Activated B cell treated with CpG ODN at 0.5 μM for 24 hours (primary cell): ENCODE results near the gene SELENOI. TPM values are rescaled to one million over a fixed set of nuclear protein-coding genes. Genes with fewer than 3 reads are reported as not detected.

Source experiments
- ATAC-seq: fragments of 200-7000 bp; cut with Tn5 transposase; one replicate; pipeline ENCODE4 v1.10.0; 2021; ENCODE audit warnings: low read depth, mild to moderate bottlenecking, moderate library complexity
- CTCF ChIA-PET: fragments of 350-600 bp; sonication (Branson Sonifier 250); formaldehyde crosslinking; loops from one replicate; lab custom pipeline; 2021; ENCODE audit warnings: antibody characterized with exemption; lab: Charles Lee
- POLR2A ChIA-PET: fragments of 350-600 bp; sonication (Branson Sonifier 250); formaldehyde crosslinking; loops from one replicate; lab custom pipeline; 2021; ENCODE audit warnings: antibody characterized with exemption; lab: Charles Lee
- DNase-seq: peaks from one replicate; pipeline ENCODE4 v3.0.0; 2022
- H3K27ac Mint-ChIP-seq: one replicate; pipeline ENCODE4 v1.8.0; 2020; ENCODE audit warnings: mixed read lengths
- H3K27me3 Mint-ChIP-seq: one replicate; pipeline ENCODE4 v1.8.0; 2021; ENCODE audit warnings: mixed read lengths
- H3K36me3 Mint-ChIP-seq: one replicate; pipeline ENCODE4 v1.8.0; 2021; ENCODE audit warnings: low read depth, mixed read lengths
- H3K4me1 Mint-ChIP-seq: one replicate; pipeline ENCODE4 v1.8.0; 2021; ENCODE audit warnings: mixed read lengths
- H3K4me3 Mint-ChIP-seq: one replicate; pipeline ENCODE4 v1.8.0; 2020; ENCODE audit warnings: mild to moderate bottlenecking, mixed read lengths
- H3K9me3 Mint-ChIP-seq: one replicate; pipeline ENCODE4 v1.8.0; 2020; ENCODE audit warnings: mixed read lengths
- CTCF ChIP-seq: fragments of 200-600 bp; IDR thresholded peaks from one replicate; pipeline ENCODE4 v1.8.0; 2022; ENCODE audit warnings: antibody characterized with exemption, mild to moderate bottlenecking
- intact Hi-C: fragments of 100-400 bp; cut with micrococcal nuclease; formaldehyde crosslinking; loops from one replicate; pipeline ENCODE4 v1.15.1; 2024
- total RNA-seq: library from RNA; stranded (reverse); gene quantifications from 2 replicates; pipeline ENCODE4 v1.2.3, GENCODE V29; 2022

The SELENOI gene
- total RNA-seq, 1 donor from 2014 or later: 21.1 TPM

DNA sequence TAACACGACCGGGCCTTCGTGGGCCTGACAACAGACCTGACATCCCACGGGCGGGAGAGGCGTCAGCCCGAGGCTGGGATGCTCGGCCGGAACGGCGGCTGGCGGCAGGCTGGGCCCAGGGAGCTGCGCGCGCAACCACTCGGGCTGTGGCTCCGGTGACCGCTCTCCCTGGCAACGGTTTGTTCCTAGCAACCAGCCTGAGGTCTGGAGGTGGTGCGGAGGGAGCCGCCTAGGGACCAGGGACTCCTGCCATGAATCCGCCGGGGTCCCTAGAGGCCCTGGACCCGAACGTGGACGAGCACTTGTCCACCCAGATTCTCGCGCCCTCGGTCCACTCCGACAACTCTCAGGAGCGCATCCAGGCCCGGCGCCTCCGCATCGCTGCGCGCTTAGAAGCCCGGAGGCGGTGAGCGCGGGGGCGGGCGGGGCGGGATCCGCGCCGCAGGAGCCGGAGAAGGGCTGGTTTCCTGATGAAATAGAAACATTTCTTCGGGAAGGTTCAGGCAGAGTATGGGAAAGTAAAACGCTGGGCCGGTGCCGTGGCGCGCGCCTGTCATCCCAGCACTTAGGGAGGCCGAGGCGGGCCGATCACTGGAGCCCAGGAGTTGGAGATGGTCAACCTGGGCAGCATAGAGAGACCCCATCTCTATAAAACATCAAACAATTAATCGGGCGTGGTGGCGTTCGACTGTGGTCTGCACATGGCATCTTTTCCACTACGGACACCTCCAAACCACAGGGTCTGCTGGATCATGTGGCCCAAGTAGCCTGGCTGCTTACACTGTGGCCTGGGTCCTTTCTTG lies 56.0 kb downstream of the SELENOI start, which contains the start of gene DRC1:
Gene DRC1 (plus strand): TSS at position 182 of the 803 bp plus-strand sequence. CDS start 70 bp downstream, at position 252.
- Mint-ChIP-seq H3K27me3 (peaks cover 8% of the 10 kb centered on the region), H3K9me3 (no peaks in the 10 kb centered on the region), H3K36me3 (peaks cover 1% of the 10 kb centered on the region), H3K27ac (no peak within 1 kb of the TSS), H3K4me3 (no peak within 1 kb of the TSS), H3K4me1 (no peaks in the 10 kb centered on the region)
- intact Hi-C loops: no loop called here
- POLR2A ChIA-PET: no interaction called here
- CTCF ChIA-PET: no interaction called here
- no peak for TF ChIP-seq CTCF
- no peak for ATAC-seq
- DNase-seq: no peak

- no peak overlapping the region for H3K4me3 Mint-ChIP-seq
- POLR2A ChIA-PET: no interaction called here
- TF ChIP-seq CTCF: no peak
- no peak for ATAC-seq
- no peaks in the 10 kb centered on the region for H3K9me3 Mint-ChIP-seq
- no peak for DNase-seq
- H3K27me3 Mint-ChIP-seq: peaks cover 15% of the 10 kb centered on the region
- H3K27ac Mint-ChIP-seq: no peak overlapping the region
- peaks cover 8% of the 10 kb centered on the region for H3K4me1 Mint-ChIP-seq
- no peaks in the 10 kb centered on the region for H3K36me3 Mint-ChIP-seq
- intact Hi-C loops: no loop called here
- CTCF ChIA-PET: no interaction called here
Measured at GRCh38 chr2:26407526-26407925, 61.6 kb downstream of the SELENOI start.

DNA sequence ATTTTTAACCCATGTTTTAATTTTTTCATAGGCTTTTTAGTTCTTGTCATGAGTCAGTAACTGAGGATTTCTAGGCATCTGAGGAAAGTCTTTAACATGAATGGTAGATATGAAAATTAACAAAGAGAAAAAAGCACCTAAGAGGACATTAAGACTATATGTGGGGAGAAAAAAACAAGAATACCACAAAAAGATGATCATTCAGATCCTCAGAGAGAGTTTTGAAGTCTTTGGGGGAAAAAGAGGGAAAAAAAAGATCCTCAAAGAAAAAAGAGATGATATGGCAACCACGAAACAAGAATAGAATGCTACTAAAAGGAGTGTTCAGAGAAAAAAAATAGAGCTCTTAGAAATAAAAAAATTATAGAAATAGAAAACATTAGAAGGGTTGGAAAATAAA lies 63.8 kb downstream of the SELENOI start:
- no peak for ATAC-seq
- DNase-seq: no peak
- POLR2A ChIA-PET: no interaction called here
- no peak for TF ChIP-seq CTCF
- H3K4me3 Mint-ChIP-seq: no peak overlapping the region
- H3K27ac Mint-ChIP-seq: no peak overlapping the region
- H3K9me3 Mint-ChIP-seq: no peaks in the 10 kb centered on the region
- intact Hi-C loops: no loop called here
- H3K36me3 Mint-ChIP-seq: no peaks in the 10 kb centered on the region
- H3K4me1 Mint-ChIP-seq: peaks cover 8% of the 10 kb centered on the region
- H3K27me3 Mint-ChIP-seq: peaks cover 13% of the 10 kb centered on the region
- CTCF ChIA-PET: no interaction called here

GRCh38 chr2:26410764-26411243 lies 64.9 kb downstream of the SELENOI start:
- H3K9me3 Mint-ChIP-seq: no peaks in the 10 kb centered on the region
- H3K4me3 Mint-ChIP-seq: no peak overlapping the region
- intact Hi-C loops: no loop called here
- POLR2A ChIA-PET: no interaction called here
- peaks cover 13% of the 10 kb centered on the region for H3K27me3 Mint-ChIP-seq
- TF ChIP-seq CTCF: no peak
- DNase-seq: no peak
- H3K36me3 Mint-ChIP-seq: no peaks in the 10 kb centered on the region
- no peak for ATAC-seq
- CTCF ChIA-PET: no interaction called here
- peaks cover 8% of the 10 kb centered on the region for H3K4me1 Mint-ChIP-seq
- no peak overlapping the region for H3K27ac Mint-ChIP-seq

DNA sequence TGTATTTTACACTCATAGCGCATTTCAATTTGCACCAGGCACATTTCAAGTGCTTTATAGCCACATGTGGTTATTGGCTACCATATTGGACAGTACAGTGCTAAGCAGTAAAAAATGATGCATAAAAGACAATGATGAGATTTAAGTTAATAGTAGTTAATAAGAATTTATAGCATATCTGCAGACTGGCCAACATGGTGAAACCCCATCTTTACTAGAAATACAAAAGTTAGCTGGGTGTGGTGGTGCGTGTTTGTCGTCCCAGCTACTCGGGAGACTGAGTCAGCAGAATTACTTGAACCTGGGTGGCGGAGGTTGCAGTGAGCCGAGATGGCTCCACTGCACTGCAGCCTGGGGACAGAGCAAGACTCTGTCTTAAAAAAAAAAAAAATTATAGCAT lies 65.5 kb downstream of the SELENOI start:
- Mint-ChIP-seq H3K27me3 (peaks cover 13% of the 10 kb centered on the region), H3K36me3 (no peaks in the 10 kb centered on the region), H3K4me1 (peaks cover 8% of the 10 kb centered on the region), H3K9me3 (no peaks in the 10 kb centered on the region), H3K4me3 (no peak overlapping the region), H3K27ac (no peak overlapping the region)
- ChIA-PET POLR2A (no interaction called here), CTCF (no interaction called here)
- no peak for DNase-seq
- intact Hi-C loops: no loop called here
- no peak for ATAC-seq
- TF ChIP-seq CTCF: no peak
